ENCODE data around the gene MYO1D. TPM values are rescaled to one million over a fixed set of nuclear protein-coding genes. Genes with fewer than 3 reads are reported as not detected.

Gene MYO1D
- total RNA-seq, 4 donors from 2014 or later, result 36.9 to 49.2 (median 39.5) TPM

DNA sequence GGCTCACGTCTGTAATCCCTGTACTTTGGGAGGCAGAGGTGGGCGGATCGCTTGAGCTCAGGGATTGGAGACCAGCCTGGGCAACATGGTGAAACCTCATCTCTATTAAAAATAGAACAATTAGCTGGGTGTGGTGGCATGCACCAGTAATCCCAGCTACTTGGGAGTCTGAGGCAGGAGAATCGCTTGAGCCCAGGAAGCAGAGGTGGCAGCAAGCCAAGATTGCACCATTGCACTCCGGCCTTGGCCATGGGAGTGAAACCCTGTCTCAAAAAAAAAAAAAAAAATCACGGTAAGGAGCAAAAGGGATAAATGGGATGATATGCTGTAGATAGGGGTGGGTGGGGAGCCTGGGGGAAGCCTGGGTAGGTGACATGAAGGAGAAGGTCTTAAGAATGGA, 30.7 kb upstream of the MYO1D start:
- no peak for DNase-seq (ENCODE audit: low spot score)
- no peak for ATAC-seq (ENCODE audit: low FRiP score)
- TF ChIP-seq, protein P1, sequence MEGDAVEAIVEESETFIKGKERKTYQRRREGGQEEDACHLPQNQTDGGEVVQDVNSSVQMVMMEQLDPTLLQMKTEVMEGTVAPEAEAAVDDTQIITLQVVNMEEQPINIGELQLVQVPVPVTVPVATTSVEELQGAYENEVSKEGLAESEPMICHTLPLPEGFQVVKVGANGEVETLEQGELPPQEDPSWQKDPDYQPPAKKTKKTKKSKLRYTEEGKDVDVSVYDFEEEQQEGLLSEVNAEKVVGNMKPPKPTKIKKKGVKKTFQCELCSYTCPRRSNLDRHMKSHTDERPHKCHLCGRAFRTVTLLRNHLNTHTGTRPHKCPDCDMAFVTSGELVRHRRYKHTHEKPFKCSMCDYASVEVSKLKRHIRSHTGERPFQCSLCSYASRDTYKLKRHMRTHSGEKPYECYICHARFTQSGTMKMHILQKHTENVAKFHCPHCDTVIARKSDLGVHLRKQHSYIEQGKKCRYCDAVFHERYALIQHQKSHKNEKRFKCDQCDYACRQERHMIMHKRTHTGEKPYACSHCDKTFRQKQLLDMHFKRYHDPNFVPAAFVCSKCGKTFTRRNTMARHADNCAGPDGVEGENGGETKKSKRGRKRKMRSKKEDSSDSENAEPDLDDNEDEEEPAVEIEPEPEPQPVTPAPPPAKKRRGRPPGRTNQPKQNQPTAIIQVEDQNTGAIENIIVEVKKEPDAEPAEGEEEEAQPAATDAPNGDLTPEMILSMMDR (IDR thresholded peaks at IDR 0.05), result no peak

GRCh38 chr17:32904891-32905290, 28.0 kb upstream of the MYO1D start:
- ATAC-seq (ENCODE audit: low FRiP score), result no peak
- TF ChIP-seq, protein P1 (IDR thresholded peaks at IDR 0.05), result no peak
- DNase-seq (ENCODE audit: low spot score), result no peak

DNA sequence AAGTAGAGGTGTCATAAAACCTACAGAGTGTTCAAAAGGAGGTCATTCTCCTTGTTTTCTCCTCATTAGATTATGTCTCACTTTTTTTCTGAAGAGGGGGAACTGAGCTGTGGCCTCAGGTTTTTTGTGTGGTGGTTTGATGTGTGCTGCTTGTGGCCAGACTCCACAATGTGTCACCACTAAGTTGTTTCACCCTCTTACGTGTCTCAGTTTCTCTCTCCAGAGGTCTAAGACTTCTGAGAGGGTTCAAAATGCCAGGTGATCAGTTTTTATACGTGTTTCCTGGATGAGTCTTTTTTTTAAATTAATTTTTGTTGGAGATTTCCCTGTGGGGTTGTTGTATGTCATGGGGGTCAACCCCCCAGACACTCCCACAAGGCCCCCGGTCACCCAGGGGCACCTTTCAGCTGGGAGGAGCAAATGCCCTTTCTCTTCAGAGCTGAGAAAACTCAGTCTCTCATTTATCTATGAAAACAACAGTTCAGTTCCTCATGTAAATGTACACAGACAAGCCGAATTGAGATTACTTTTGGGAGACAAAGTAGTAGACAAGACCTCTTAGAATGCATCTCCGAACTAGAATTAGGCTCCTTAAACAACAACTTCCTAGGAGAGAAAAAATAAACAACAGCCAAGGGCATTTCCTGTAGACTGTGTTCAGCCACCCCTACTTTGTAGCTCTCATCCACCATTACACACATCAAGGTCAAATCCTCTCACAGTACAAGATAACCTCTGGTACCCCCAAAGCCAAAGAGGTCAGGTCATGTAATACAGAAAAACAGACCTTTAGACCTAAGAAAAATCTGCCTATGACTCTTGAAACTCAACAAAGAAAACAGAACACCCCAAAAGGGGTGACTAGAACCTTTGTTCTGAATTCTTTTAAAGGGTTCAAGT, 27.1 kb upstream of the MYO1D start:
- ATAC-seq (ENCODE audit: low FRiP score) (no peak), DNase-seq (ENCODE audit: low spot score) (no peak)
- TF ChIP-seq, protein P1 (IDR thresholded peaks at IDR 0.05), result no peak

- TF ChIP-seq, protein P1 (IDR thresholded peaks at IDR 0.05), result no peak
- ATAC-seq (ENCODE audit: low FRiP score) (no peak), DNase-seq (ENCODE audit: low spot score) (no peak)
Observed at GRCh38 chr17:32901743-32902142, 24.8 kb upstream of the MYO1D start.

DNA sequence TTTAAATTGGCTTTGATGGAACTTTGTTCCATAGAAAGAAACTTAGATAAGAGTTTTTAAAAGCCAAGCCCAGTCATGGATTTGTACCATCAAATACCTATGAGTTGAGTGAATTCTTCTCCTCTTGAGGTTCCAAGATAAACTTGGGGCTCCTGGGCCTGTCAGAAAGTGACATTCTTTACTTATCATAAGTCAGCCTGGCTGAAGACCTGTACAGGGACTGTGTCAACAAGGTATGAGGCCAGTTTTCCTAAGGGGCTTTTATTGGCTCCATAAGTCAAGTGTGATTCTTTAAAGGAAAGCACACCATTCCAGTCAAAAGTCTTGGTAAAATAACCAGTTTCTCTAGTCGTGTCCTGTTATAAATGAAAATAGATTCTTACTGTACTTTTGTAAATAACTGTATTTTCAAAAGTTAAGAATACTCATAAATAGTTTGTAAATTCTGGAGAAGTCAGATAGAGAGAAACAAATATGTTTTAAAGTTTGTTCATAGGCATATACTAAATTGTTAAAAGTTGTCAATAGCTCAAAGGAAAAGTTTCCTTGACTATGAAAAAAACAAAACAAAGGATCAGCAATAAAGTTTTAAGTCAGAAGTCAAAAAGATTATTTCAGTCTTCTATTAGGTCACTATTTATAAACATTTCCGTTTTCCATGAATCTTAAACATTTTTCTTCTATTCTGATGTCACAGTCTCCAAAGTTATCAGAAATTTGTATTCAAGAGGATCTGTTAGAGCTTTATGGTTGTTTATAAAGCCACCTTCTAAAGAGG, 22.5 kb upstream of the MYO1D start:
- ATAC-seq (ENCODE audit: low FRiP score), result no peak
- no peak for DNase-seq (ENCODE audit: low spot score)
- TF ChIP-seq, protein P1 (IDR thresholded peaks at IDR 0.05), result no peak

DNA sequence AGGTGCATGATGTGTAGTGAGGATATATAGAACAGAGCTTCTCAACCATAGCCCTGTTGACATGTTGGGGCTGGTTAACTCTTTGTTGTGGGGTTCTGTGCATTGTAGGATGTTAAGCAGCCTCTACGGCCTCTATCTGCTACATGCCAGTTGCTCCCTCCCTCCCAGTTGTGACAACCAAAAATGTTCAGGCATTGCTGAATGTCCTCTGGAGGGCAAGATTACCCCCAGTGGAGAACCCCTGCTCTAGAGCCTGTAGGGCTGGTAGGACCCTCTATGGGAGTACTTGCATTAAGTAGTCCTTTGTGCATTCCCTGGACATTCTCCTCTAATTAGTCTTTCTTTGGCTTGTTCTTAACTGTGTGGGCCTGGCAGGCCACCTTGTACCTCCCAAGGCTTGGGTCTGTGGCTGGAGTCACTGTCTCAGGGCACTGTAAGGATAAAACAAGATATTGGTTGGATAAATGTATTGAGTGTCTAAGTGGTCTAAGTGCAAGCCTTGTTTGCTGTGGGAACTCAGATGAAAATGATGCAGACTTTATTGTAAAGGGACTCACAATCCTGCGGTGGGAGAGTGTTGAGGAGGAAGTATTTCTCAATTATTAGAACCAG, 19.8 kb upstream of the MYO1D start:
- ATAC-seq (ENCODE audit: low FRiP score), result no peak
- DNase-seq (ENCODE audit: low spot score), result no peak

More for the DNA sequence above, 19.8 kb upstream of the MYO1D start:
- TF ChIP-seq, protein P1 (IDR thresholded peaks at IDR 0.05), result no peak

Data from omental fat pad (tissue), 4 donors.